ENCODE measurements around the gene JARID2.

- no peak for TF ChIP-seq CTCF (optimal IDR thresholded peaks at IDR 0.05 in 1 of 3, IDR thresholded peaks at IDR 0.05 in 1 of 3, conservative IDR thresholded peaks at IDR 0.05 in 1 of 3; ENCODE audit: extremely low read depth in 1 of 3, insufficient read depth in 2 of 3, low read length in 3 of 3)
- no peak for TF ChIP-seq EZH2 (IDR thresholded peaks at IDR 0.05; ENCODE audit: low read length)
These were observed 115.3 kb downstream of the JARID2 start for GRCh38 chr6:15361197-15361596.

Measured in keratinocyte (primary cell).